AG10803 (cell line): ENCODE measurements around the gene DPP6.

Experiments used
- DNase-seq: peaks from one replicate; pipeline ENCODE4 v3.0.0; 2010; ENCODE audit warnings: low read depth
- H3K4me3 ChIP-seq: 2 replicates; pipeline ENCODE4 v1.5.1; 2011; ENCODE audit warnings: mild to moderate bottlenecking, low read length, control low read depth
- CTCF ChIP-seq: conservative IDR thresholded peaks from 2 replicates; pipeline ENCODE4 v1.5.1; 2011; ENCODE audit warnings: mild to moderate bottlenecking, low read length, control low read depth, inconsistent platforms

Gene DPP6

GRCh38 chr7:154438571-154439367, 386.6 kb downstream of the DPP6 start:
- TF ChIP-seq CTCF = no peak
- no peak overlapping the region for H3K4me3 ChIP-seq
- DNase-seq = no peak

- no peak for TF ChIP-seq CTCF
- no peak overlapping the region for H3K4me3 ChIP-seq
Observed at GRCh38 chr7:154440058-154440457, 387.9 kb downstream of the DPP6 start.

GRCh38 chr7:154440651-154441050, 388.5 kb downstream of the DPP6 start:
- TF ChIP-seq CTCF = no peak
- DNase-seq = no peak
- no peak overlapping the region for H3K4me3 ChIP-seq

More at GRCh38 chr7:154440058-154440457, 387.9 kb downstream of the DPP6 start:
- no peak for DNase-seq

GRCh38 chr7:154441811-154442210, 389.6 kb downstream of the DPP6 start:
- no peak for TF ChIP-seq CTCF
- no peak overlapping the region for H3K4me3 ChIP-seq
- no peak for DNase-seq

- TF ChIP-seq CTCF = no peak
- H3K4me3 ChIP-seq = no peak overlapping the region
- no peak for DNase-seq
Observed at GRCh38 chr7:154442939-154443338, 390.7 kb downstream of the DPP6 start.

GRCh38 chr7:154450451-154450850, 398.3 kb downstream of the DPP6 start:
- no peak overlapping the region for H3K4me3 ChIP-seq
- no peak for TF ChIP-seq CTCF
- no peak for DNase-seq
